DND-41 (cell line): ENCODE data around the gene RUBCNL.

ENCODE experiments used
- EZH2 ChIP-seq: IDR thresholded peaks from 3 replicates; pipeline ENCODE4 v1.6.1; 2012; ENCODE audit warnings: borderline replicate concordance, low read depth, mild to moderate bottlenecking, moderate library complexity, low read length, inconsistent platforms; ENCODE audit not compliant: severe bottlenecking
- TF ChIP-seq, protein P1 (sequence below): IDR thresholded peaks from 2 replicates; pipeline ENCODE4 v1.5.1; 2012; ENCODE audit warnings: borderline replicate concordance, low read length, moderate library complexity, mild to moderate bottlenecking; ENCODE audit not compliant: poor library complexity, severe bottlenecking; ENCODE audit errors: extremely low read depth

- TF ChIP-seq, protein P1, sequence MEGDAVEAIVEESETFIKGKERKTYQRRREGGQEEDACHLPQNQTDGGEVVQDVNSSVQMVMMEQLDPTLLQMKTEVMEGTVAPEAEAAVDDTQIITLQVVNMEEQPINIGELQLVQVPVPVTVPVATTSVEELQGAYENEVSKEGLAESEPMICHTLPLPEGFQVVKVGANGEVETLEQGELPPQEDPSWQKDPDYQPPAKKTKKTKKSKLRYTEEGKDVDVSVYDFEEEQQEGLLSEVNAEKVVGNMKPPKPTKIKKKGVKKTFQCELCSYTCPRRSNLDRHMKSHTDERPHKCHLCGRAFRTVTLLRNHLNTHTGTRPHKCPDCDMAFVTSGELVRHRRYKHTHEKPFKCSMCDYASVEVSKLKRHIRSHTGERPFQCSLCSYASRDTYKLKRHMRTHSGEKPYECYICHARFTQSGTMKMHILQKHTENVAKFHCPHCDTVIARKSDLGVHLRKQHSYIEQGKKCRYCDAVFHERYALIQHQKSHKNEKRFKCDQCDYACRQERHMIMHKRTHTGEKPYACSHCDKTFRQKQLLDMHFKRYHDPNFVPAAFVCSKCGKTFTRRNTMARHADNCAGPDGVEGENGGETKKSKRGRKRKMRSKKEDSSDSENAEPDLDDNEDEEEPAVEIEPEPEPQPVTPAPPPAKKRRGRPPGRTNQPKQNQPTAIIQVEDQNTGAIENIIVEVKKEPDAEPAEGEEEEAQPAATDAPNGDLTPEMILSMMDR, result no peak
- TF ChIP-seq EZH2, result no peak
Observed at GRCh38 chr13:46405457-46405856, 18.4 kb upstream of the RUBCNL start.
